ENCODE measurements around the gene LENG1.

Gene LENG1

DNA sequence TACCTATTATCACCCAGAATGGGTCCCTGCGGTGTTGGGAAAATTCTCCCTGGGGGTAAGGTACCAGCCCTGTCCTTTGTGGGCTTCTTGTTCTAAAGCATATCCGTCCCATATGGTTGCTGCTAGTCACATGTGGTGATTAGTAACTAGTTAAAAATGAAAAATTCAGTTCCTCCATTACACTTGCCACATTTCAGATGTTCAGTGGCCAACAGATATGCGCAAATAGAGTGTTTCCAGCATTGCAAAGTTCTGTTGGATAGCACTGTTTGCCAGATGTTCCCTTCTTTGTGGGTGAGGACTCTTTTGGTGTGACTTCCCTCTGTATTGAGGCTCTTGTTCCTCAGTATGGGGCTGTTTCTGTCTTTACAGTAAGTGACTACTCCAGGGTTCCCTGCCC, 18.2 kb downstream of the LENG1 start:
- no peak for DNase-seq (ENCODE audit: low read depth in 2 of 2)

DNA sequence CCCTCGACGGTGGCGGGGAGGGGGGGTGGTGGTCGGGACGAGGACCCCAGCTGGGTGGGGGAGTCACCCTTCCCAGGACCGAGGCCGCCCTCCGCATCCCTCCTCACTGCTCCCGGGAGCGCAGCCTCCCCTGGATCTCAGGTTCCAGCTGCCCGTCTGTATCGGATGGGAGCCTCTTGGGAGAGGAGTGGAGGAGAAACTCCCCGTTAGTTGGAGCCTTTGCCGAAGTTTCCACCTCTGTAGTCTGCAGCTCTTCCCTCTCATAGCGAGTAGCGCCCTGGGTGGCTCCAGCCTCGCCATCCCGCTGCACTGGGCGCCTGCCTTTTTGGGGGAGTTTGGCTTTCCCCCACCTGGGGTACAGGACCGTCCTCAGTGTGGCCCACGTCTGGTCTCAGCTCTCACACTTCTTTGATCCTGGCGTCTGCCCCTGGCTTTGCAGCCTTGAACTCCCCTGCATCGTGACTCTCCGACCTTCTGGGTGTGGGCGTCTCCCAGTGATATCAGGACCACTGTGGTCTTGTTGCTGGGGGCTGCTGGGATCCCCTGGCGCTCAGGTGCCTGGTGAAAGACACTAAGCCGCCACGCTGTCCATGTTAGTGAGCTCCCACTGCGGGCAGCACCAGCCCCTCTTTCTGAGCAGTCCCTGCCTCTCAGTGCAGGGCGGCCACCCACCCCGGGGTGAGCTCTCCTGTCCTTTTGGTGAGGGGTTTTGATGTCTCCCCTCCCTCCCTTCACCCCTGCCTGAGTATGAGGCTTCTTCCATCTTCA, 20.8 kb downstream of the LENG1 start:
- DNase-seq (ENCODE audit: low read depth in 2 of 2), result no peak

DNA sequence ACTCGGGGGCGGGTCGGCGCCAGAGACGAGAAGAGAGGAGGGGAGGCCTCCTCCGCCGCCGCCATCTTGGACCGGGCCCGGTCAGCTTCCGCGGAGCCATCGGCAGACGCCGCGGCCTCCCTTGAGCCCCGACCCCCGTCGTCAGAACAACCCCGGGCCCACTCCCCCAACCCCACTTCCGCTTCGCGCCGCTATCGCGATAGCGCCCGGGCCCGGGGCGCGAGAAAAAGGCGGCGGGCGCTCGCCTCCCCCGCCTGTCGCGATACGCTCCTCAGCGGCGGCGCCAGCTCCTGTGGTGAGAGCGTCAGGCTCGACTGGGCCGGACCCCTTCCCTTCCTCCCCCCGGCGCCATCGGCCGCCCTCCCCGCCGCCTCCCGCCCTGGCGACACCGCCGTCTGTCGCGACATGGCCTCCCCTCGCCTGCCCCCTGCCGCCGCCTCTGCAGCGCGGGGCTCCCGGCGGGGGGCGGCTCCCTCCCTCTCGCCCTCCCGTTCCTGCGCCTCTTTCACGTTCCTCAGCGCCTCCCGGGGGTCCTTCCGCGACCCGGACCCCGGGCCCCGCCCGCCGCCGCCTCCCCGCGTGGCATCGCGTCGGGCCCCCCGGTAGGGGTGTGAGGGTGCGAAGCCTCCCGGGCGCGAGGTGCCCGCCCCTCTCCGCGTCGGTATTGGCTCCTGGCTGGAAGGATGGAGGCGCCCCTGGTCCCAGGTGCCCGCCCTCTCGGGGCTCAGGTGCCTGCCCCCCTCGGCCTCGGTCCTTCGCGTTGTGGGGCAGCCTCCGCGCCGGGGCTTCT, 21.6 kb downstream of the LENG1 start, which contains the start of gene CNOT3:
CNOT3 (plus strand) TSS at position 64 of the 790 bp plus-strand sequence. CDS start 5,217 bp downstream, outside the sequence.
- DNase-seq (ENCODE audit: low read depth in 2 of 2), result no peak

DNA sequence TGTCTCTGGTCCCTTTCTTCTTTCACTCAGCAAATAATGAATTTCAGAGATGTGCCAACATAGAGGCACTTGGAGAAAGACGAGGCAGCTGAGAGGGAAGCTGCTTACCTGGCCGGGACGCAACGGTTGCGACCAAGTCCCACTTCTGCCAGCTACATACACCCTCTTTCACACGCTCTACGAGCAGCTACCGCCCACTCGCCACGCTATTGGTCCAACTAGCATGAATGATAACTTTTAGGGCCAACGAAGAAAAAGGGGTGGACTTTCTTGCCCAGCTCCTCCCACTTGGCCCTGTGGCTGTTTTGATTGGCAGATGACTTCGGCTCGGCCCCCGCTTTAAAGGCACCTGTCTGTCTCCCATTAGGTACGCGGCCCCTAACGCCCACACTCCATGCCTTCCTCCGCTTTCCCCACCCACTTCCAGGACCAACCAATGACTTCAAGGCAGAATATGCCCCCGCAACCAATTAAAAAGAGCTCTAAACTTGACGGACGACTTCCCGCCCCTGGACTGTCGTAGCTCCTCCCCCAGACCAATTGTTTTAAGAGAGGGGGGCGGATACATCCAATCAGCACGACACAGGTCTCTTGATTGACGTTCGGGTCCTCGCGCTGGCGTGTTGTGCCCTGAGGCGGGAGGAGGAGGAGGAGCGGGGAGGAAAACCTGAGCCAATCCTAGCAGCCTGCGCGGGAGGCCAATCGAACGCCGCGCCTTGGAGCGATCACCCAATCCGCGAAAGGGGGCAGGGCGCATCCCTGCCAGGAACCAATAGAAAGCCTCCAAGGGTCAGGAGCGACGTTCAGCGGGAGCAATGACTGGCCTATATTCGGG, 22.4 kb downstream of the LENG1 start:
- DNase-seq (ENCODE audit: low read depth in 2 of 2), result peak; percentile 97 to 99

DNA sequence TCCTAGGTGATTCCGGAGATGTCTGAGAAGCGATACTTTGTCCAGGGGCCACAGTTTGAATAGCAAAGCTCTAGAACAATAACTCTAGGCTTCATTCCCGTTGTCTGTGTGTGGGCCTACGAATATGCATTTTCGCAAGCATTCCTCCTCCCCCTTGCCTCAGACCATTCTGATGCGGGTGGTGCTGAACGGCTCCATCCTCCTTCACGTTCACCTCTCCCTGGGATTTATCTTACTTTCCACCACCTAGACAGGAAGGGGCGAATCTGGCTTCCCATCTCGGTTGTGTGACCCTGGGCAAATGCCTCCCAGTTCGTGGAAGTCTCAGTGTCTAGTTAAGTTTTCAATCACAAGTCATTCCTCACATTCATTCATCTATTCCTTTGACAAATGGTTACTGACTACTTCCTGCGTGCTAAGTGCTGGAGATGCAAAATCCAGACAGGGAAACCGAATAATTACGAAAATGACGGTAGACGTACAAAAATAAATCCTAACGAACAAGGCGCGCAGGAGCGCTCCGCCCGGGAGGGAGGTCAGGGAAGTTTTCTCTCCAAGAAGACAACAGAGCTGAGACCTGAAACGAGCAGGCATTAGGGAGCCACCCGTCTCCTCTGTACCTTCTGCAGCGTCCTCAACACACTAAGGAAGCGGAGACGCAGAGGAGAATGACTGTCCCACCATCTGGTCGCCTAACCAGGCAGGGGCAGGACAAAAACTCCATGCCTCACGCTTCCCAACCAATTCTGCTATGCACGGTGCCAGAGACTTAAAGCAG, 23.2 kb downstream of the LENG1 start:
- DNase-seq (ENCODE audit: low read depth in 2 of 2), result no peak

DNA sequence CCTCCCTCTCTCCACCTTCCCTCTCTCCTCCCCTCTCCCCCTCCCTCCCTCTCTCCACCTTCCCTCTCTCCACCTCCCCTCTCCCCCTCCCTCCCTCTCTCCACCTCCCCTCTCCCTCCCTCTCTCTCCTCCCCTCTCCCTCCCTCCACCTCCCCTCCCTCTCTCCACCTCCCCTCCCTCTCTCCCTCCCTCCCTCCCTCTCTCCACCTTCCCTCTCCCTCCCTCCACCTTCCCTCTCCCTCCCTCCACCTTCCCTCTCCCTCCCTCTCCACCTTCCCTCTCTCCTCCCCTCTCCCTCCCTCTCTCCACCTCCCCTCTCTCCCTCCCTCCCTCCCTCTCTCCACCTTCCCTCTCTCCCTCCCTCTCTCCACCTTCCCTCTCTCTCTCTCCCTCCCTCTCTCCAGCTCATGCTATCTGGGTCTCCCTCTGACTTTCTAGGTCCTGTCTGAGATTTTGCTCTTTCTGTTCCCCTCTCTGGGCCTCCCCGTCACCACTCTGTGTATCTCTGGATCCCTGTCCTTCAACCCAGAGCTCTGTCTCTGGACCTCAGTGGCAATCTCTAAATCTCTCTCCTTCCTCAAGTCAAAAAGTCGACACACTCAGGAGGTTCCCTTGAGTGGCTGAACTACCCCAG, 25.4 kb downstream of the LENG1 start:
- DNase-seq (ENCODE audit: low read depth in 2 of 2), result no peak

DNA sequence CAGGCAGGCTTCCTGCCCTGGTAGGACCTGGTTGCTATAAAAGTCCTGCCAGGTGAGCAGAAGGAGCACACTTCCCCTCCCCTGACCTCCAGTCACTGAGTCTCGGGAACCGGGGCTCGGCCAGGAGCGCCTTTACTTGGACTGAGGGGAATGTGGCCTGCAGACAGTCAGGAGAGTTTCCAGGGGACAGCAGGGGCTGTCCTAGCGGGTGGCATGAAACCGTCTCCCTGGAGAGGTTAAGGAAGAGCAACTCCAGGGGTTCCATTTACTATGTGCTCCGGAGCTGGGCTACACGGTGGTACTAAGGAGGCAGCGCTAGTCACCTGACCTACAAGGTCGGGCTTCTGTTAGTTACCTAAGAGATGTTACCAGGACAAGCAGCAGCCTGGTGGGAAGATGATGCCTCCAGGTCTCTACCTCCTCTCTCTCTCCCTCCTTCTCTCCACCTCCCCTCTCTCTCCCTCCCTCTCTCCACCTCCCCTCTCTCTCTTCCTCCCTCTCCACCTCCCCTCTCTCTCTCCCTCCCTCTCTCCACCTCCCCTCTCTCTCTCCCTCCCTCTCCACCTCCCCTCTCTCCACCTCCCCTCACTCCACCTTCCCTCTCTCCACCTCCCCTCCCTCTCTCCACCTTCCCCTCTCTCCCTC, 26.1 kb downstream of the LENG1 start:
- no peak for DNase-seq (ENCODE audit: low read depth in 2 of 2)

DNA sequence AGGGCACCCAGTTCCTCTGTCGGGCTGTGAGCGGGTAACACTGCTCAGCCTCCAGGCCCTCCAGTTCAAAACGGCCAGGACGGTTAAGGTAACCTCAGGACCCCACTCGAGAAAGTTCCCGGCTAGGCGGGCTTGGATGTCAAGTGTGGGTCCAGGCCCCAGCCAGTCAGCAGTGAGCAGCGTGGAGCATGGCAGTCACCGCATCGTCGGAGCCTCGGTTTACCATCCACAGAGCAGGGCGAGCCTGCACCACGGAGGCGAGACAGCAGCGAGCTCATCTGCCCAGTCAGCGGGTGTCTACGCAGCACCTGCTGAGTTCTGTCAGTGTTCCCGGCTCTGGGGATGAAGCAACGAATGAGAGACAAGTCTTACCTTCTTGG, 29.9 kb downstream of the LENG1 start:
- no peak for DNase-seq (ENCODE audit: low read depth in 2 of 2)

DNA sequence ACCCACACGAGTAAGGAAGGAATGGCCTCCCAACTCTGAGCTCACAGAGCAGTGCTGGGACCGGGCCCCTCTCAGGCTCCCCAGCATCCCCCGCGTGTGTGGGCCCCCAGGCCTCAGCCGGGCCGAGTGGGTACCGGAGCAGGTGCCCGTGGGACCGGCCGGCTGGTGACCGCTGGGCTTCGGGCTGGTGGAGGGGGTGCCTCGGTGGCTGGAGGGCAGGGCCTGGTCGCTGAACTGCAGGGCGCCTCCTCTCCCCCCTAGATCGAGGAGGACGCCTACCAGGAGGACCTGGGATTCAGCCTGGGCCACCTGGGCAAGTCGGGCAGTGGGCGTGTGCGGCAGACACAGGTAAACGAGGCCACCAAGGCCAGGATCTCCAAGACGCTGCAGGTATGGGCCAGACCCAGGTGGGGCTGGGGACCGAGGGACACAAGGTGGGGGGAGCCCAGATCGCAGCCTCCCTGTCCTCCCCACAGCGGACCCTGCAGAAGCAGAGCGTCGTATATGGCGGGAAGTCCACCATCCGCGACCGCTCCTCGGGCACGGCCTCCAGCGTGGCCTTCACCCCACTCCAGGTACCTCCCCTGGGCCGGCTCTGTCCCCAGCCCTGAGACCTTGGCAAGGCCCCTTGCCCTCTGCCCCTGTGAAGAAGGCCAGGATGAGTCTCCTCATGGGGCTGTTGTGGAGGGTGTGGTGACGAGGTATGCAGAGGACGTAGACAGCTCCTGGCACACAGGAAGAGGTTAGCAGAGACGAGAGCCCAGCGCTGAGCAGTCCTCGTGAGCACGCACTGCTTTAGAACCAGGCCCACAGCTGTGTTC, 30.5 kb downstream of the LENG1 start:
- no peak for DNase-seq (ENCODE audit: low read depth in 2 of 2)

DNA sequence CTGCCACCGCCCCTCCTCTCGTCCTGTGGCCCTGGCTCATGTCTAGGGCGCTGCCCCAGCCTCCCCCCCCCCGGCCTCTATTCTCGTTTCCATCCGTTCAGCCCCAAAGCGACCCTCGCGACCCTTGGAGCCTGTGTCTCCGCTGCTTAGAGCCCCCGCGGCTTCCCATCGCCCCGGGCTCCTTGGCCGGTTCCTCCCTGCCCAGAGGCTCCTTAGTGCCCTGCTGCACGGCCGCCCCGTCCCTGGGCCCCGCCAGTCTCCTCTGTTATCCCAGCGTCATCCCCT, 31.1 kb downstream of the LENG1 start:
- no peak for DNase-seq (ENCODE audit: low read depth in 2 of 2)

DNA sequence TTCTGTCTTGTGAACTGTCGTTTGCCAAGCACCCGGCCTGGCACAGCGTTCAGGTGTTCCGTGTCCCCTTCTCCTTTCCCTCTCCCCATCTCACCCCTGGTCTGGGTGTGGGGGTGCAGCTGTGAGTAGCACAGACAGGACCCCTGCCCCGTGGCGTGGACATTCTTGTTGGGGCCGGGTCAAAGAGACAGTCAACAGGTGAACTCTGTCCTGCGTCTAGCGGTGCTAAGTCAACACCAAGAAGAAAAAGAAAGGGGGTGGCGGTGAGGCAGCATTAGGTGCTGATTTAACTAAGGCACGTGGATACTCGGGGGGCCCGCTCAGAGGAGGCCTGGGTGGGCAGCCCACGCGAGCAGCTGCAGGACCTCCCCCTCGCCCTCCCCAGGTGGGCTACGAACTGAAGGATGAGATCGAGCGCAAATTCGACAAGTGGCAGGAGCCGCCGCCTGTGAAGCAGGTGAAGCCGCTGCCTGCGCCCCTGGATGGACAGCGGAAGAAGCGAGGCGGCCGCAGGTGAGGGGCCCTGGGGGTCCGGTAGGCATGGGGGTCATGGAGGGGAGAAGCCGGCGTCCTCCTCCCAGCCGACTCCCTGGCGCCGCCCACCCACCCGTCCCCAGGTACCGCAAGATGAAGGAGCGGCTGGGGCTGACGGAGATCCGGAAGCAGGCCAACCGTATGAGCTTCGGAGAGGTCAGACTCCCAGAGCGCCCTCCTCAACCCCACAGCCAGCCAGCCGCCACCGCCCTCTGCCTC, 31.7 kb downstream of the LENG1 start:
- no peak for DNase-seq (ENCODE audit: low read depth in 2 of 2)

DNA sequence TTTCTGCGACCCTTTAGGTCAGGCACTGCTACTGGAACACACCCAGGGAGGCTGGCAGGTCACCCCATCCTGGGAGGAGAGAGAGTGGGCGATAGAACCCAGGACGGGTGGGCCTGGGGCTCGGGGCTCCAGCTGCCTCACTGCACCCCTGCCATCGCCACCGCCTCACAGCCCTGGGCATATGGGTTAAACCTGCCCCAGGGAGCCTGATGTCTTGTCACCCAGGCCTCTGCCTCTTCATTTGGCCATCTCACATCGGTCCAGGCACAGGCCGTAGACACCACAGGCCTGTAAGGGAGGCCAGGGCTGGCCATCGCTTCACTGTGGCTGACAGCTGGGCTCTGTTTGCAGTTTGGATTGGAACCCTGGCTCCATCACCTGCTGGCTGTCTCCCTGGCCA, 33.8 kb downstream of the LENG1 start:
- DNase-seq (ENCODE audit: low read depth in 2 of 2), result no peak

DNA sequence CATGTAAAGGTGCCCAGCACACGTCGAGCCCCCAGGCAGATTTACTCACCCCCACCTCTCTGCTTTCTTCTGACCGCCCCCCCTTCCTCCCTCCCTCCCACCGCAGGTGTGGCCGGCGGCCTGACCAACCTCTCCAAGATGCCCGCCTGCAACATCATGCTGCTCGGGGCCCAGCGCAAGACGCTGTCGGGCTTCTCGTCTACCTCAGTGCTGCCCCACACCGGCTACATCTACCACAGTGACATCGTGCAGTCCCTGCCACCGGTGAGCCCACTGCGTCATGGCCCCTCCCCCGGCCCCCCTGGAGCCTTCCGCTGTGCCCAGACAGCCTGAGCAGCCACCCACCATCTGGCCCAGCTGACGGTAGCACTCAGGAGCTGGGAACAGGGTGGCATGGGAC, 35.1 kb downstream of the LENG1 start:
- DNase-seq (ENCODE audit: low read depth in 2 of 2), result no peak

DNA sequence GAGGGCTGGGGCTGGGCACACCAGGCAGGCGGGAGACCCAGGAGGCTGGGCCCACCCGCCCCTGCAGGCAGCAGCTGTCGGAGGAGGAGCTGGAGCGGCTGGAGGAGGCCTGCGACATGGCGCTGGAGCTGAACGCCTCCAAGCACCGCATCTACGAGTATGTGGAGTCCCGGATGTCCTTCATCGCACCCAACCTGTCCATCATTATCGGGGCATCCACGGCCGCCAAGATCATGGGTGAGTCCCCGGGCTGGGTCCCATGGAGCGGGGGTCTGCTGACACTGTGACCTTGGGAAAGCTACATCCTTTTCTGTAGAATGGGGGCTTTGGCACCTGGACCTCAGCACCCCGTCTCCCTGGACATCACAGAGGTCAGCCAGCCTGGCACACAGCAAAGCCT, 35.8 kb downstream of the LENG1 start:
- DNase-seq (ENCODE audit: low read depth in 2 of 2), result no peak

DNA sequence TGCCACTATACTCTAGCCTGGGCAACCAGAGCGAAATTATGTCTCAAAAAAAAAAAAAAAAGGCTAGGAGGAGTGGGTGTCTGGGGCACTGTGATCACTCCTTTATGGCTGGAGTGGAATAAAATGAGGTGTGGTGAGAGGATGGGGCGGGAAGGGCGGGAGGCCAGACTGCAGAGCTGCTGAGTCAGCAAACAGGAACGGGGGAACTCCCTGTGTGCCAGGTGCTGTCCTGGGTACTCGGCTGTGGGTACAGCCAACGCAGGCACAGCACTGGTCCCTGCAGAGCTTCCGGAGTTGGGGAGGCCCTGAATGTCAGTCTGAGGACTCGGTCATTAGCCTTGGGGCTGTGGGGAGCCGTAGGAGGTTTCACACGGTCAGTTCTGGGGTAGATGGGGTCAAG, 38.3 kb downstream of the LENG1 start:
- no peak for DNase-seq (ENCODE audit: low read depth in 2 of 2)

DNA sequence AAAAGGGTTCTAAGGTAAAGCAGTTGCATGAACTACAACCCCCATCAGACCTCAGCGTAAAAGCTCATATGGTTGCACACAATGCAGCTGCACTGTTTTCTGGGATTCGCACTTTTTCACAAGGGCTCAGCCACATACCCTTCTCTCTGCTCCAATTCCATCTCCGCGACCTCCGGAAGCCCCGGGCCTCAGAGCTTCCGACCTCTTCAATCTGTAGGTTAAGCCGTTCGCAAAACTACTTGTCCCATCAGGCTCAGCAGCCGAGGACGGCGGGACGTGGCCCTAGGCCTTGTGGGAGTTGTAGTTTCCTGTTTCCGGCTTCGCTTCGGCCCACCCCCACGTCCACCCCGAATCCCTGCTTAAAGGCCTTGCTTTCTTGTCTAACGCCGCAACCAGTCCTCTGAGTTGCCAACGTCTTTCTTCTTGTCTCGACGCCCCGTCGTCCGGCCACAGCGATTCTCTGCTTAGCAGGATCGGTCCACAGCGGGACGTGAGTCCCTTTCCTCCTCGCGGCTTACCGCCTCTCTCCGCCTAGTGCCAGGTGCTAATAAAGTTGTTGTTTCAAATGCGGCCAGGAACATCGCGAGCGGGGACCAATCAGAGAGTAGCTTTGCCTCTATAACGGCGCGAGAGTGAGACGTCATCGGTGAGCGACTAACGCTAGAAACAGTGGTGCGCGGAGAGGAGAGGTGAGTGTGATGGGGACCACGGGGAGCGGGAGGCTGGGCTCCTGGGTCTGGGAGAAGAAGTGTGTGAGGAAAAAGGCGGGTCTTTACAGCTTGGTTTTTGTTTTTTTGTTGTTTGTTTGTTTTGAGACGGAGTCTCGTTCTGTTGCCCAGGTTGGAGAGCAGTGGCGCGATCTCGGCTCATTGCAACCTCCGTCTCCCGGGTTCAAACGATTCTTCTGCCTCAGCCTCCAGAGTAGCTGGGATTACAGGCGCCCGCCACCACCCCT, 44.1 kb downstream of the LENG1 start, which contains the start of the genes PRPF31 and TFPT:
PRPF31 (plus strand) TSS at position 646 of the 955 bp plus-strand sequence. CDS start 2,525 bp downstream, outside the sequence.
TFPT (minus strand) TSS at position 549 of the 955 bp plus-strand sequence; CDS start at position 161, 388 bp downstream.
- peak; percentile 91 to 94 for DNase-seq (ENCODE audit: low read depth in 2 of 2)

DNA sequence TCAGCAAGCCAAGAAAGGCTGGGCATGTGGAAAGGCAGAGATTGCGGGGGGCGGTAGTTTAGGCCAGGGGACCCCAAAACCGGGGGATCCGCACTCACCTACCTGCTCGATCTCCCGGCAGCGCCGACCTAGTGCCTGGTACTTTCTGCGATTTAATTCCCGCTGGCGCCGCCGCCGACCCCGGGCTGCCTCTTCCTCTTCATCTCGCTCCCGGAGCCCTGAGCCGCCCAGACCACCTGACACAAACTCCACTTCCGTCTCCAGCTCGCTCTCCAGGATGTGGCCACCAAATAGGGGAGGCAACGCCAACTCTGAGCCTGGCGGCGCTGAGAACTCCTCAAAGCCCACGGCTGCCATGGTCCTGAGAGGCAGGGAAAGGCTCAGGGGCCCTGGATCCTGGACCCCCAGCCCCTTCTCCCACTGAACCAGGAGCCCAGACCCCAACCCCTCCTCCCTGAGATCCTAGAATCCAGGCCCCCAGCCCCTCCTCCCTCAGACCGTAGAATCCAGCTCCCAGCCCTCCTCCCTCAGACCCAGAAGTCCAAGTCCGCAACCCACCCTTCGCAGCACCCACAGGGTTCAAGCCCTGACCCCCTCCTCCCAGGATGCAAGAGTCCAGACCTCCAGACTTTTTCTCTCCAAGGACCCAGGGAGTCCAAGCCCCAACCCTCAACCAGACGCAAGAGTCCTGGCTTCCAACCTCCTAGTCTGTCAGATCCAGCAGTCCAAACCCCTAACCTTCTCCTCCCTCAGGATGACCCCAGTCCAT, 45.0 kb downstream of the LENG1 start:
- DNase-seq (ENCODE audit: low read depth in 2 of 2), result no peak

Data from activated CD8-positive, alpha-beta memory T cell treated with anti-CD3 and anti-CD28 coated beads for 4 hours (primary cell).